OCI-LY7 (cell line): ENCODE results near the gene A2M. TPM values are rescaled to one million over a fixed set of nuclear protein-coding genes. Genes with fewer than 3 reads are reported as not detected.
A peak's percentile ranks its signal among the peaks of the same experiment; 100 is the strongest.

ENCODE experiments used
- BruUV-seq: library from RNA; stranded (reverse); fragments of 400-500 nt; replicated peaks from 2 replicates; lab custom pipeline; 2021; lab: Mats Ljungman, UMichigan
- CTCF ChIA-PET: fragments of 300-600 bp; sonication (Branson Sonifier 250); formaldehyde crosslinking; loops from one replicate; lab custom pipeline; 2022; ENCODE audit warnings: antibody characterized with exemption; ENCODE audit not compliant: unreplicated experiment; lab: Charles Lee
- POLR2A ChIA-PET: fragments of 300-600 bp; sonication (Branson Sonifier 250); formaldehyde crosslinking; loops from one replicate; lab custom pipeline; 2022; ENCODE audit warnings: antibody characterized with exemption; lab: Charles Lee
- DNase-seq: peaks from one replicate; pipeline ENCODE4 v3.0.0-alpha.2; 2015; ENCODE audit warnings: low spot score
- H2AFZ ChIP-seq: fragments of 200-600 bp; sonication (generic), shearing (Covaris generic); 2 replicates; pipeline ENCODE4 v1.6.1; 2014; ENCODE audit warnings: mild to moderate bottlenecking, antibody characterized with exemption, low read length, moderate library complexity
- H3K27ac ChIP-seq: fragments of 200-600 bp; sonication (generic); 2 replicates; pipeline ENCODE4 v1.5.1; 2014; ENCODE audit warnings: mixed run types, low read depth, mild to moderate bottlenecking, moderate library complexity, low read length, inconsistent platforms; ENCODE audit not compliant: poor library complexity, severe bottlenecking
- H3K36me3 ChIP-seq: fragments of 200-600 bp; sonication (generic); 2 replicates; pipeline ENCODE4 v1.6.1; 2014; ENCODE audit warnings: mild to moderate bottlenecking, antibody characterized with exemption, low read length, moderate library complexity, mixed read lengths; ENCODE audit not compliant: insufficient read depth
- H3K4me1 ChIP-seq: fragments of 200-600 bp; sonication (generic); 2 replicates; pipeline ENCODE4 v1.5.1; 2014; ENCODE audit warnings: mild to moderate bottlenecking, low read length; ENCODE audit not compliant: insufficient read depth, poor library complexity, severe bottlenecking
- H3K4me2 ChIP-seq: fragments of 200-600 bp; sonication (generic); 2 replicates; pipeline ENCODE4 v1.6.1; 2014; ENCODE audit warnings: mild to moderate bottlenecking, low read length
- H3K4me3 ChIP-seq: fragments of 200-600 bp; sonication (generic); 2 replicates; pipeline ENCODE4 v1.5.1; 2014; ENCODE audit warnings: mild to moderate bottlenecking, low read depth, low read length; ENCODE audit not compliant: poor library complexity, severe bottlenecking
- H3K79me2 ChIP-seq: fragments of 200-600 bp; sonication (generic); 2 replicates; pipeline ENCODE4 v1.6.1; 2016; ENCODE audit warnings: low read depth, mild to moderate bottlenecking, low read length, moderate library complexity, mixed read lengths; ENCODE audit not compliant: insufficient read depth
- H3K9me2 ChIP-seq: fragments of 200-600 bp; sonication (generic); 2 replicates; pipeline ENCODE4 v1.6.1; 2016; ENCODE audit warnings: mild to moderate bottlenecking, low read length, mixed read lengths; ENCODE audit not compliant: insufficient read depth
- H3K9me3 ChIP-seq: fragments of 200-600 bp; sonication (generic); 2 replicates; pipeline ENCODE4 v1.6.1; 2014; ENCODE audit warnings: mild to moderate bottlenecking, mixed run types, low read length, mixed read lengths
- H4K20me1 ChIP-seq: fragments of 200-600 bp; sonication (generic); 2 replicates; pipeline ENCODE4 v1.6.1; 2014; ENCODE audit warnings: mild to moderate bottlenecking, antibody characterized with exemption, low read length, moderate library complexity, mixed read lengths; ENCODE audit not compliant: insufficient read depth
- CTCF ChIP-seq: fragments of 200-600 bp; sonication (generic); conservative IDR thresholded peaks from 2 replicates; pipeline ENCODE4 v1.5.1; 2014; ENCODE audit warnings: mild to moderate bottlenecking, antibody characterized with exemption, low read length, moderate library complexity, mixed read lengths
- EZH2phosphoT487 ChIP-seq: fragments of 200-600 bp; sonication (generic); IDR thresholded peaks from 2 replicates; pipeline ENCODE4 v1.6.1; 2018; ENCODE audit warnings: low read depth, borderline replicate concordance, mild to moderate bottlenecking, mixed run types, antibody characterized with exemption, low read length, moderate library complexity, mixed read lengths
- intact Hi-C: fragments of 100-400 bp; cut with micrococcal nuclease; formaldehyde crosslinking; loops from one replicate; pipeline ENCODE4 v1.10.0; 2022; ENCODE audit not compliant: unreplicated experiment
- total RNA-seq, 2 experiments: library from RNA; depleted of rRNA in 1 of 2; stranded (reverse); fragments of >200 nt in 1 of 2; shearing (Covaris generic) in 1 of 2; gene quantifications; 2 replicates each; pipeline ENCODE4 v1.2.3, GENCODE V29; 2014 to 2022

A2M gene
- total RNA-seq, 2 experiments from 2014 or later = not detected

- H4K20me1 ChIP-seq = no peaks in the 10 kb centered on the region
- H3K9me2 ChIP-seq = 0 out of 2 replicates have a peak, but pooled peaks cover 4% of the 10 kb centered on the region
- no peak overlapping the region for H3K4me2 ChIP-seq
- no TSS peak for BruUV-seq
- CTCF ChIA-PET = no interaction called here
- POLR2A ChIA-PET = interaction anchor here (1.1 kb wide), 1 partner anchor 38 kb away, joined by 3 read pairs; no protein-coding TSS in a partner anchor
- peak; percentile 7 for DNase-seq
- no peak overlapping the region for H3K4me3 ChIP-seq
- H3K27ac ChIP-seq = no peak overlapping the region
- no peak for TF ChIP-seq EZH2phosphoT487
- peak; percentile 74 for TF ChIP-seq CTCF
- H3K36me3 ChIP-seq = no peaks in the 10 kb centered on the region
- no peaks in the 10 kb centered on the region for H3K4me1 ChIP-seq
- H2AFZ ChIP-seq = no peak overlapping the region
- H3K9me3 ChIP-seq = no peaks in the 10 kb centered on the region
- no peaks in the 10 kb centered on the region for H3K79me2 ChIP-seq
- intact Hi-C loops = no loop called here
Measured at GRCh38 chr12:9134981-9135628, 19.4 kb upstream of the A2M start.

- POLR2A ChIA-PET = no interaction called here
- CTCF ChIA-PET = interaction anchor here (0.6 kb wide), 1 partner anchor 217 kb away, joined by 3 read pairs; no protein-coding TSS in a partner anchor
- Histone ChIP-seq H3K4me2 (no peak overlapping the region), H2AFZ (no peak overlapping the region), H3K9me3 (no peaks in the 10 kb centered on the region), H3K4me3 (no peak overlapping the region), H4K20me1 (no peaks in the 10 kb centered on the region), H3K9me2 (0 out of 2 replicates have a peak, but pooled peaks cover 4% of the 10 kb centered on the region), H3K79me2 (no peaks in the 10 kb centered on the region), H3K27ac (no peak overlapping the region), H3K4me1 (no peaks in the 10 kb centered on the region), H3K36me3 (no peaks in the 10 kb centered on the region)
- intact Hi-C loops = no loop called here
- no peak for DNase-seq
- no peak for TF ChIP-seq CTCF
- TF ChIP-seq EZH2phosphoT487 = no peak
- BruUV-seq = no TSS peak
Measured at GRCh38 chr12:9133216-9133916, 17.6 kb upstream of the A2M start.
